ENCODE data around the gene MAP3K2.

MAP3K2 gene

GRCh38 chr2:127275356-127275755 lies 112.4 kb downstream of the MAP3K2 start:
- no peaks in the 10 kb centered on the region for H3K9me3 ChIP-seq (ENCODE audit: control insufficient read depth in 1 of 2, low read length in 2 of 2)
- H3K4me1 ChIP-seq (ENCODE audit: control insufficient read depth in 1 of 2, insufficient read depth in 2 of 2, low read length in 2 of 2): no peaks in the 10 kb centered on the region
- peaks cover 62 to 83% of the 10 kb centered on the region in 2 donors for H3K36me3 ChIP-seq (ENCODE audit: control insufficient read depth in 1 of 2, insufficient read depth in 2 of 2, low read length in 2 of 2)
- no peaks in the 10 kb centered on the region for H3K27me3 ChIP-seq (ENCODE audit: low read depth, low read length)
- no peak overlapping the region for H3K27ac ChIP-seq (ENCODE audit: low read length)
- no peak overlapping the region for H3K4me3 ChIP-seq (ENCODE audit: low read depth in 1 of 2, low read length in 2 of 2)

- no peaks in the 10 kb centered on the region for H3K4me1 ChIP-seq (ENCODE audit: control insufficient read depth in 1 of 2, insufficient read depth in 2 of 2, low read length in 2 of 2)
- no peak overlapping the region for H3K27ac ChIP-seq (ENCODE audit: low read length)
- H3K9me3 ChIP-seq (ENCODE audit: control insufficient read depth in 1 of 2, low read length in 2 of 2): no peaks in the 10 kb centered on the region
- no peaks in the 10 kb centered on the region for H3K27me3 ChIP-seq (ENCODE audit: low read depth, low read length)
- H3K4me3 ChIP-seq (ENCODE audit: low read depth in 1 of 2, low read length in 2 of 2): no peak overlapping the region
- peaks cover 49 to 79% of the 10 kb centered on the region in 2 donors for H3K36me3 ChIP-seq (ENCODE audit: control insufficient read depth in 1 of 2, insufficient read depth in 2 of 2, low read length in 2 of 2)
Measured at GRCh38 chr2:127270663-127271062, 117.1 kb downstream of the MAP3K2 start.

- Histone ChIP-seq H3K27me3 (ENCODE audit: low read depth, low read length) (no peaks in the 10 kb centered on the region), H3K4me3 (ENCODE audit: low read depth in 1 of 2, low read length in 2 of 2) (no peak overlapping the region), H3K4me1 (ENCODE audit: control insufficient read depth in 1 of 2, insufficient read depth in 2 of 2, low read length in 2 of 2) (no peaks in the 10 kb centered on the region), H3K9me3 (ENCODE audit: control insufficient read depth in 1 of 2, low read length in 2 of 2) (no peaks in the 10 kb centered on the region), H3K27ac (ENCODE audit: low read length) (no peak overlapping the region), H3K36me3 (ENCODE audit: control insufficient read depth in 1 of 2, insufficient read depth in 2 of 2, low read length in 2 of 2) (peaks cover 36 to 56% of the 10 kb centered on the region in 2 donors)
Measured at GRCh38 chr2:127261804-127262406, 125.9 kb downstream of the MAP3K2 start.

GRCh38 chr2:127259355-127259754 lies 128.4 kb downstream of the MAP3K2 start:
- no peaks in the 10 kb centered on the region for H3K27me3 ChIP-seq (ENCODE audit: low read depth, low read length)
- no peaks in the 10 kb centered on the region for H3K9me3 ChIP-seq (ENCODE audit: control insufficient read depth in 1 of 2, low read length in 2 of 2)
- peaks cover 42 to 59% of the 10 kb centered on the region in 2 donors for H3K36me3 ChIP-seq (ENCODE audit: control insufficient read depth in 1 of 2, insufficient read depth in 2 of 2, low read length in 2 of 2)

GRCh38 chr2:127256866-127257265 lies 130.9 kb downstream of the MAP3K2 start:
- Histone ChIP-seq H3K36me3 (ENCODE audit: control insufficient read depth in 1 of 2, insufficient read depth in 2 of 2, low read length in 2 of 2) (peaks cover 42 to 54% of the 10 kb centered on the region in 2 donors), H3K27ac (ENCODE audit: low read length) (no peak overlapping the region), H3K4me1 (ENCODE audit: control insufficient read depth in 1 of 2, insufficient read depth in 2 of 2, low read length in 2 of 2) (no peaks in the 10 kb centered on the region), H3K27me3 (ENCODE audit: low read depth, low read length) (no peaks in the 10 kb centered on the region), H3K4me3 (ENCODE audit: low read depth in 1 of 2, low read length in 2 of 2) (no peak overlapping the region), H3K9me3 (ENCODE audit: control insufficient read depth in 1 of 2, low read length in 2 of 2) (no peaks in the 10 kb centered on the region)

More at GRCh38 chr2:127259355-127259754, 128.4 kb downstream of the MAP3K2 start:
- H3K4me3 ChIP-seq (ENCODE audit: low read depth in 1 of 2, low read length in 2 of 2): no peak overlapping the region
- no peak overlapping the region for H3K27ac ChIP-seq (ENCODE audit: low read length)
- no peaks in the 10 kb centered on the region for H3K4me1 ChIP-seq (ENCODE audit: control insufficient read depth in 1 of 2, insufficient read depth in 2 of 2, low read length in 2 of 2)

- no peaks in the 10 kb centered on the region for H3K4me1 ChIP-seq (ENCODE audit: control insufficient read depth in 1 of 2, insufficient read depth in 2 of 2, low read length in 2 of 2)
- no peaks in the 10 kb centered on the region for H3K27me3 ChIP-seq (ENCODE audit: low read depth, low read length)
- no peak overlapping the region for H3K27ac ChIP-seq (ENCODE audit: low read length)
- H3K4me3 ChIP-seq (ENCODE audit: low read depth in 1 of 2, low read length in 2 of 2): no peak overlapping the region
- no peaks in the 10 kb centered on the region for H3K9me3 ChIP-seq (ENCODE audit: control insufficient read depth in 1 of 2, low read length in 2 of 2)
- H3K36me3 ChIP-seq (ENCODE audit: control insufficient read depth in 1 of 2, insufficient read depth in 2 of 2, low read length in 2 of 2): peaks cover 42 to 49% of the 10 kb centered on the region in 2 donors
Measured at GRCh38 chr2:127256381-127256780, 131.4 kb downstream of the MAP3K2 start.

- no peaks in the 10 kb centered on the region for H3K4me1 ChIP-seq (ENCODE audit: control insufficient read depth in 1 of 2, insufficient read depth in 2 of 2, low read length in 2 of 2)
- H3K9me3 ChIP-seq (ENCODE audit: control insufficient read depth in 1 of 2, low read length in 2 of 2): no peaks in the 10 kb centered on the region
- no peaks in the 10 kb centered on the region for H3K27me3 ChIP-seq (ENCODE audit: low read depth, low read length)
- no peak overlapping the region for H3K27ac ChIP-seq (ENCODE audit: low read length)
- H3K4me3 ChIP-seq (ENCODE audit: low read depth in 1 of 2, low read length in 2 of 2): no peak overlapping the region
- peaks cover 36 to 43% of the 10 kb centered on the region in 2 donors for H3K36me3 ChIP-seq (ENCODE audit: control insufficient read depth in 1 of 2, insufficient read depth in 2 of 2, low read length in 2 of 2)
Measured at GRCh38 chr2:127255721-127256120, 132.1 kb downstream of the MAP3K2 start.

GRCh38 chr2:127255146-127255545 lies 132.6 kb downstream of the MAP3K2 start:
- Histone ChIP-seq H3K36me3 (ENCODE audit: control insufficient read depth in 1 of 2, insufficient read depth in 2 of 2, low read length in 2 of 2) (peaks cover 30 to 38% of the 10 kb centered on the region in 2 donors), H3K4me3 (ENCODE audit: low read depth in 1 of 2, low read length in 2 of 2) (no peak overlapping the region), H3K9me3 (ENCODE audit: control insufficient read depth in 1 of 2, low read length in 2 of 2) (no peaks in the 10 kb centered on the region), H3K4me1 (ENCODE audit: control insufficient read depth in 1 of 2, insufficient read depth in 2 of 2, low read length in 2 of 2) (no peaks in the 10 kb centered on the region), H3K27ac (ENCODE audit: low read length) (no peak overlapping the region), H3K27me3 (ENCODE audit: low read depth, low read length) (no peaks in the 10 kb centered on the region)

- Histone ChIP-seq H3K4me1 (ENCODE audit: control insufficient read depth in 1 of 2, insufficient read depth in 2 of 2, low read length in 2 of 2) (no peaks in the 10 kb centered on the region), H3K27me3 (ENCODE audit: low read depth, low read length) (no peaks in the 10 kb centered on the region), H3K9me3 (ENCODE audit: control insufficient read depth in 1 of 2, low read length in 2 of 2) (no peaks in the 10 kb centered on the region), H3K27ac (ENCODE audit: low read length) (no peak overlapping the region), H3K36me3 (ENCODE audit: control insufficient read depth in 1 of 2, insufficient read depth in 2 of 2, low read length in 2 of 2) (peaks cover 23 to 31% of the 10 kb centered on the region in 2 donors), H3K4me3 (ENCODE audit: low read depth in 1 of 2, low read length in 2 of 2) (no peak overlapping the region)
Measured at GRCh38 chr2:127254386-127254981, 133.3 kb downstream of the MAP3K2 start.
